KBM-7 (cell line): ENCODE results near the gene TSPEAR.

Experiments
- DNase-seq: peaks from one replicate; pipeline ENCODE4 v3.0.0-alpha.2; 2015
- in situ Hi-C: fragments of 300-500 bp; cut with MboI; formaldehyde crosslinking; loops from 2 replicates; pipeline ENCODE4 v1.14.3; 2020; ENCODE audit warnings: low sequenced_read_pairs, low pct_unique_long_range_greater_than_20kb, mixed read lengths

TSPEAR gene

DNA sequence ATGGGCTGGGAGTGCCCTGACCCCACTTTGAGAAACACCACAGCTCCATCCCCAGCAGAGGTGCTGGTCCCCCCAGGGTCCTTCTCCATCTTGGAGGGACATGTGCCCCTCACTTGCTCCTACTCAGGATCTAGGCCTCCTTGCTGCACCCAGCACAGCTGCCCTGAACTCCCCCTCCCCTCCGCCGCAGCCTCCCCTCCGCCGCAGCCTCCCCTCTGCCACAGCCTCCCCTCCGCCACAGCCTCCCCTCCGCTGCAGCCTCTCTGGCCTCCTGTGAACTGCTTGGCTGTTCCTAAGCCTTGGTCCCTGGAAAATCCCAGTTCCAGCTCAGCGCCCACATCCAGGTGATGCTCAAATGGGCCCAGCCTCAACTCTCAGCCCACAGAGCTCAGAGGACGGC lies 15.9 kb upstream of the TSPEAR start:
- in situ Hi-C loops = loop anchor here (25.0 kb wide), 1 partner anchor 190 kb away; the partner anchor contains the start of gene KRTAP10-1
- DNase-seq = no peak

DNA sequence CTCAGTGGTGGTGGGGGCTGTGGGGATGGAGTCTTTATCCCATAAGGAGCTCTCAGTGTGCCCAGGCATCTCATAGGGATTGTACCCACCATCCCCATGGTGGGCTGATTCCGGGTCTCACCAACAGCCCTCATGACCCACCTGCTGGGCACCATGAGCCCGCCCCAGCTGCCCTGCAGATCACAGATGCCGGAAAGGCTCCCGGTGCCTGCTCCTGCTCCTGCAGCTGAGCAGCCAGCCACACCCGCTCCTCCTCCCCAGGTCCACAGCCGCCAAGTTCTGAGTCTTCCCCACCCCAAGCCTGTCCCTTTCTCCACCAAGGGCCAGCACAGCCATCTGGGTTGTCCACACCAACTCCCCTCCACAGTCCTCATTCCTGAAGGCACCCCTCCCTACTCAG lies 15.5 kb upstream of the TSPEAR start:
- in situ Hi-C loops = loop anchor here (25.0 kb wide), 1 partner anchor 190 kb away; the partner anchor contains the start of gene KRTAP10-1
- DNase-seq = no peak

DNA sequence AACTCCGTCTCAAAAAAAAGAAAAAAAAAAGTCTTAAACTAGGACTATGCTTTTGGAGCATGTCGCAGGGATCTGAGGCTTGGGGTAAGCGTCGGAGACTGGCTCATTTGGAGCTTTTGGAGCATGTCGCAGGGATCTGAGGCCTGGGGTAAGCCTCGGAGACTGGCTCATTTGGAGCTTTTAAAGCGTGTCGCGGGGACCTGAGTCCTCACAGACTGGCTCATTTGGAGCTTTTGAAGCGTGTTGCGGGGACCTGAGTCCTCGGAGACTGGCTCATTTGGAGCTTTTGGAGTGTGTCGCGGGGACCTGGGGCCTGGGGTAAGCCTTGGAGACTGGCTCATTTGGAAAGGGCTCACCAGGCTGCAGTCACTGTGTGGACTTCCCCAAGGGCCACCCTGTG lies 13.6 kb upstream of the TSPEAR start:
- in situ Hi-C loops = loop anchor here (25.0 kb wide), 1 partner anchor 188 kb away; the partner anchor contains the start of gene KRTAP10-1
- no peak for DNase-seq

DNA sequence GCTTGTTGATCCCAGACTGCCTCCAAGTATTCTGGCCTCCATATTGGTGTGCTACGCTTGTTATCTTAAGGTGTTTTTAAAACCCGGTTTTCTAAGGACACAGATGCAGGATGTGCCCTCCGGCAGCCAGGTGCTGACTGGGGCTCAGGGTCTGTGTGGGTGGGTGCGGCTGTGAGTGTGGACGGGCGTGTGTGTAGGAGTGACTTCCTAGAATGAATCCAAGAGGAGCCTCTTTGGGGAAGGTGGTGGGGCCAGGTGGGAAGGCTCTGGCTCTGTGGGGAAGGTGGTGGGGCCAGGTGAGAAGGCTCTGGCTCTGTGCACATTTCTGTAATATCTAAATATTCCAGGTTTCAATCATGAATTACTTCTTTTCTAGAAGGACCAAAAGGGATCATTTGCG lies 12.8 kb upstream of the TSPEAR start:
- DNase-seq = no peak
- in situ Hi-C loops = no loop called here

DNA sequence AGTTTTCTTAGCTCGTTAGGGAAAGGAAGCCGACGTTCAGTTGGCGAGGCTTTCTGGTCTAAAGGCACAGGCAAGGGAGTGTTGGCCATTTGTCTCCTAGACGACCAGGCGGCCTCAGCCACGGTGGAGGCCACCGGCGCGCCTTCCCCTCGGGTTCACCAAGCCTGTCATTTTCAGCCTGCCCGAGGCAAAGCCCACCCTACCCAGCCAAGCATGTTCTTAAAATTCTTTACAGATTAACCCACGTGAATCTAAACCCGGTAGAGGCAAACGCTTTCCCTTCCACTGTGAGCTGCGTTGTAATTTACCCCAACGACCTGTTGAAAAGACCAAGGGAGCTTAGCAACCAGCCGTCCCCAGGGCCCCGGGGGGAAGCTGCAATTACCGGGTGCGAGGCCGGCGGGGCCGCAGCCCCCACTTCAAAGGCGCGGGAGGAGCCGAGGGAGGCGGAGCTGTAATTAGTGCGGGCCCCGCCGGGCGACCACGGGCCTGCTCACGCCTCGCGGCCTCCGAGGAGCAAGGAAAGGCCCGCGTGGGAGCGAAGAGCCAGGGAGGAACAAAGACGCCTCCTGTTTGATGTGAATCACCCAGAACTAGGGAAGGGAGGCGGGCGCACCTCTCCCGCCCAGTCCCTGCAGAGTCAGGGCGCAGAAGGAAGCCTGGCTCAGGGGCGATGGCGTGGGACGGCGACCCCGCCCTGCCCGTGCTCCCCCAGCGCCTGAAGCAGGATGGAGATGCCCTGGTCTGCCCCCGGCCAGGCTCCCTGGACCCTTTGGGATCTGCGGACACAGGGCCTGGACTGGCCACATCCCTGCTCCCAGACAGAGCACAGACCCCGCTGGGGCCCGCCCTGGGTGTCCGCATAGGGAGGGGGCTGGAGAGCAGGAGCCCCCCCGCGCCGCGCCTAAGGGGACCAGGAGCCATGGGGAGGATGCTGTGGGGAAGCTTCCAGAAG lies 12.1 kb upstream of the TSPEAR start:
- DNase-seq = peak; percentile 15
- in situ Hi-C loops = no loop called here

DNA sequence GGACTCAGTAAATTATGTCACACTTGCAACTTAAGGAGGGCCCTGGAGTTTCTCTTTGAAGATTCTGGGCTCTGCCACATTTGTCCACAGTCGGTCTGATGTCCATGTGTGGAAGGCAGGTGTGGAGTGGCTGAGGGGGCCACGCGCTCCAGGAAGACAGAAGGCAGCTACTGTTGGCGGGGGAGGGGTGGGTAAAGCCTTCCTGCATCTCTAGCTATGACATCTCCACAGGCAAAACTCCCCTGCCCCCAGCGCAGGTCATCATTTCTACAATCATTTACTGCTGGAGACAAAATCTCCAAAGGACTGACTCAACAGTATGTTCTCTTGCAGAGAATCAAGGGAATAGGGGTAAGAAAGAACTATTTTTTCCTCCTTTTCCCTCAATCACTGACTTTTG lies 11.4 kb upstream of the TSPEAR start:
- no peak for DNase-seq
- in situ Hi-C loops = no loop called here

DNA sequence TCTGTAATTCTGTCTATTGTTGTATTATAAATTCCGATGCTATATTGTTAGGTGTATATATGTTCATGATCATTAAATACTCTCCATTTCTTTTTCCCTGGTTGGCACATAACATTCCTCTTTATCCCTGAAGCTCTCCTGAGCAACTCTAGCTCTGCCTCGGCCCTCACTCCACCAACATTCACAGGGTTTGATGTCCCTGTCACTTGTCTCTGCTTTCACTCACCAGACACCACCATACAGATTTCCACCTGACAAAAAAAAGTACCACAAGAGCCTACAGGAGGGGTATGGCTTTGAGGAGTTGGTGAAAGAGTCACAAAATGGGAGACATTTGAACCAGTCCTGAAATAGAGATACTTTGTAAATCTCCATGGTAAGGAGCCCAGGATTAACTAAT lies 8.8 kb upstream of the TSPEAR start:
- in situ Hi-C loops = no loop called here
- no peak for DNase-seq

DNA sequence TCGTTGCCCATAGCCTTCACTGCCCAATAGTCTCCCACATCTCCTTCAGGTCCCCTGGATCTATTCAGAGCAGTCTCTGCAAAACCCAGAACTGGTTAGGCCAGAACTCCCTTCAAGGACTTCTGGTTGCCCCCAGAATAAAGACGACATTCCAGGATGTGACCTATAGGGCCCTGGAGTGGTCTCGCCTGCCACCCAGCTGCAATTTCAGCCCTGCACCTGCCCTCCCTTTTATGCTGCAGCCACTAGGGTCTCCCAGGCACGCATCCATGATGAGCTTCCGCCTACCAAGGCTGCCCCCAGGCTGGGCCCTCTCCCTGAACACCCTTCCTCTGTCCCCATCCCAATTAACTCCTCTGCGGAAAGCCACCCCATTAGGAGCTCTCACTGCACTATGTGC lies 7.2 kb upstream of the TSPEAR start:
- DNase-seq = no peak
- in situ Hi-C loops = no loop called here

DNA sequence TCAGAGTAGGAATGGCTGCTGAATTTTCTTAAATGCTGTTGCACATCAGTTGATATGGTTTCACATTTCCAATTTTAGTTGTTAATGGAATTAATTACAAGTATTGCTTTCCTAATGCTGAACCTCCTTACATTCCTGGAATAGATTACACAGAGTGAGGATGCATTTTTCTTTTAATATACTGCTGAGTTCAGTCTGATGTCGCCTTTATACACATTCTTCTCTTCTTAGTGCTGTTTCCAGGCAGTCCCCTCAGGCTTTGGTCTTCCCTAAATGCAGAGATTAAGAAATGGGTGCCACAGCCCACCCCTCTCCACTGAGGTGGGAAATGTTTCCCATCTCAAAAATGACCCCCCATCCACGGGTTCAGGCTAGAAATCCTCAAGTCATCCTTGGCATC lies 6.7 kb upstream of the TSPEAR start:
- DNase-seq = no peak

DNA sequence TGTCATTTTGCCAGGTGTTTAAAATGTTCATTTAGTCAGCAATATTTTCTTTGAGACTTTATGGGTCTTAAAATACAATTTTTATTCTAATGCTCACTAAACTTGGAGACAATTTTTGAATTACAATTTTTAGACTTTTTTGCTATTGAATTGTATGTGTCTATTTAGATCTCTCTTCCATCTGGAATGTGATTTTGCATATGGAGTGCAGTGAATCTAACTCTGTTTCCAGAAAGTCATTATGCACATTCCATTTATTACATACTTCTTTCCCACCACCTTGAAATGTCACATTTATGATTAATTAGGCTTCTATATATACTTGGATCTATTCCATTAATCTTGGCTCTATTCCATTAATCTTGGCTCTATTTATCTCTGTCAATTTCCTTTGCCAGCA lies 5.6 kb upstream of the TSPEAR start:
- in situ Hi-C loops = no loop called here
- DNase-seq = no peak

More for the DNA sequence above, 6.7 kb upstream of the TSPEAR start:
- in situ Hi-C loops = no loop called here

DNA sequence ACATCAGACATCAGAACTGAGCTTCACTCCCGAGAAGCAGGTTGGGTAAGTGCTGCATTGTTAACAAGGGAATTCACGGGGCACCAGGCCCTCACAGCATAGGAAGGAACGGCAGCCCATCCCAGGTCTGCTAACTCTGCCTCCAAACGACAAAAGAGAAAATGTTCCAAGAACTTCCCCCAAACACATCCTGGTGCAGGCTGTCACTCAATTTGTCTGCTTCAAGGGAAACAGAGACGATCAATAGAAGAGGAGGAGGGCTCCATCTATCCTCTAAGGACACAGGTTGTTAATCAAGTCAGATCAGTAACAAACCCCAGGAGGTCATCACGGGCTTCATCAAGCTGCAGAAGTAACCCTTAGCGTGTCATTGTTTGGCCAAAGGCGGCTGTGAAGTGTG lies 3.5 kb upstream of the TSPEAR start:
- DNase-seq = no peak
- in situ Hi-C loops = no loop called here

DNA sequence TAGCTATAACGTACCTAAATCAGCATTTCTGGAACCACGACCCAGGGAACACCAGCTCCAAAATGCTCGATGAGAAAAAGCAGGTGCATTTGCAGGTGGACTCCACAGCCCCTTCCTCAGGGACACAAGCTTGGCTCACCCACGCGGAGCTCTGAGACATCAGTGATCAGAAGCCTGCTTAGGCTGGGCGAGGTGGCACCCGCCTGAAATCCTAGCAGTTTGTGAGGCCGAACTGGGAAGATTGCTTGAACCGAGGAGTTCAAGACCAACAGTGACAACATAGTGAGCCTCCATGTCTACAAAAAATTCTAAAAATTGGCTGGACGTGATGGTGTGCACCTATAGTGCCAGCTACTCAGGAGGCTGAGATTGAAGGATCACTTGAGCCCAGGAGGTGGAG lies 2.5 kb upstream of the TSPEAR start:
- DNase-seq = no peak
- in situ Hi-C loops = no loop called here

DNA sequence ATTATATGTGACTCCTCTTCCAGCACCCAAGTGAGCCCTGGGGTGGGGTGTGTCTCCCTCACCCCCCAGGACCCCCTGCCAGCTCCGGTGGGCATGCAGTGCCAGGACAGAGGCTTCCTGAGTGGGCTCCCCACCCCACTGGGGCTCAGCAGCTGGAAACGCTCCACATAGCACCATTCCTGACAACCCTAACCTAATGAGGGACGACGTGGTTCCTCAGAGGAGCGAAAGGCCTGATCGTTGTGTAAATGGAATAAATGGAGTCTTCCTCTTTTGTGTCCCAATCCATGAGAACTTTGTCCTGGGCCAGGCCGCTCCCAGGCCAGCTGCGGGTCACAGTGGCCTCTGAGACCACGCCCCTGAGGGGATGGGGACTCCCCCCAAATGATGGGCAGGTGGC lies 1.8 kb upstream of the TSPEAR start:
- in situ Hi-C loops = no loop called here
- DNase-seq = no peak

DNA sequence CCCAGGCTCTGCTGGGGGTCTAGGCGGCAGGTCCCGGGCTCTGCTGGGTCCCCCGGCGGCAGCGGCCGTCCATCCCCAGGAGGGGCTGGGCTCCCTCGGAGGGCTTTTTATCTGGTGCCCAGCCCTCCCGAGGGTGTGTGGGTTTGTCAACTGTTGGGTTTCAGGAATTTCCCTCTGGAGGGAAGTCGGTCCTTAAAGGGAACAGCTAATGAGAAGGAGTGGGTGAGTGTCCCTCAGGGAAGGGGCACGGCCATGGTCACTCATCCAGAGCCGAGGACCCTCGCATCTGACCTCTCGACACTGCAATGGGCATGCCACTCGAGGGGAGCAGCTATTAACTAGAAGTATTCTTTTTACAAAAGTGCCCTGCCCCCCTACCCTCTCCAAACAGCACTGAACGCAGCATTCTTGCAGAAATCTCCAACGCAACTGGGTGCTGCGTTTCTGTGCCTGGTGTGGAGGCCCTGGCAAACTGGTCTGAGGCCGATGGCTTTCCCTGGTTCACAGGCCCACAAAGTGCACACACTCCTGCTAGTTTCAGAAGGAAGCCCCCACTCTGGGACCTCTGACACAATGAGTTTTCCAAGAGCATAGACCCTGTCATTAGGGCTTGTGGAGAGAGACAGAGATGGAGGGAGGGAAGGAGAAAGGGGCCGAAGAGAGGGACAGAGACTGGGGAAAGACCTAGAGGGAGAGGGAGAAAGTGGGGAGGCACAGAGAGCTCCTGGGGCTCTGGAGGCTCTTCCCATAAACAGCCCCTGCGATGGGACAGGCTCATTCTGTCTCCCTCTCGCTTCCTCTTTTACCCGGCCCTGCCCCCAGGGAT lies 1.0 kb upstream of the TSPEAR start:
- in situ Hi-C loops = no loop called here
- no peak for DNase-seq

DNA sequence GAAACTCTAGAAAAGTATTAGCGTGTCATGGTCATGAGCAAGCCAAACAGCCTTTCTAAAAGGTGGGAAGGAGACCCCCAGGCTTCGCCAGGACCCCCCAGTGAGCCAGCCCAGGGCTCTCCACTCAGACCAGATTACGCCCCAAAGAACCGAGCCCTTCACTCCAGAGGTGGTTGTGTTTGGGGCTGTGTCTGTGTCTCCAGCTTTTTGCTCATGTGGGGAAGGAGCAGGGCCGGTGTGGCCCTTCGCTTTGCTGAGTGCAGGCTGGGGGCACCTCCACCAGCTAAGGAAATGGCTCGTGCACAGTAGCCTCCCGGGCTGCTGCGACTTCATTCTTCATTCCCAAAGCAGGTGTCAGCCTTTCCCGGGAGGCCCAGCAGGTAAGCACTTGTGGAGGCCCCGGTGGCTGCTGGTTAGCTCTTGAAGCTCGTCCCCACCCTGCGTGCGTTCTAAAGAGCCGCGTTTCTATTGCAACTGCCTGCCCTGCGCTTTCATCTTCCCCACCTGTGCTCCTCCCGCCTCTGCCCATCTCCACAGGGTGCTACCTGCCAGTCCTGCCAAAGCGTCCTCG lies 531 bp downstream of the TSPEAR start:
- DNase-seq = no peak
- in situ Hi-C loops = no loop called here

DNA sequence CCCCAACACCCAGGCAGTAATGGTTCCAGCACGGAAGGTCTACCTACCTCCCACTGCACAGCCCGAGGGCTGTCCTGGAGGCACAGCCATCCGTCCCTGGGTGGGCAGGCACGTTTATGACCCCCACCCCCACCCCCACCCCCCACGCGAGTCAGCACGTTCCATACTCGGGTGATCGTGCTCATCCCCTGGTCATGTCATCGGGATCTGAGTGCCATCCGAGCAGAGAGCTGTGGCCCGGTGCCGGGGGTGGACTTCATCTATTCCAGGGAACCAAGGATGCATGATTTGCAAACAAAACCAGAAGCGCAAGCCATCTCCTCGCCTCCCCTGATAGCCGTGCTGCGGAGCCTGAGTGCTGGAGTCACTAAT lies 1.1 kb downstream of the TSPEAR start:
- DNase-seq = no peak
- in situ Hi-C loops = no loop called here

DNA sequence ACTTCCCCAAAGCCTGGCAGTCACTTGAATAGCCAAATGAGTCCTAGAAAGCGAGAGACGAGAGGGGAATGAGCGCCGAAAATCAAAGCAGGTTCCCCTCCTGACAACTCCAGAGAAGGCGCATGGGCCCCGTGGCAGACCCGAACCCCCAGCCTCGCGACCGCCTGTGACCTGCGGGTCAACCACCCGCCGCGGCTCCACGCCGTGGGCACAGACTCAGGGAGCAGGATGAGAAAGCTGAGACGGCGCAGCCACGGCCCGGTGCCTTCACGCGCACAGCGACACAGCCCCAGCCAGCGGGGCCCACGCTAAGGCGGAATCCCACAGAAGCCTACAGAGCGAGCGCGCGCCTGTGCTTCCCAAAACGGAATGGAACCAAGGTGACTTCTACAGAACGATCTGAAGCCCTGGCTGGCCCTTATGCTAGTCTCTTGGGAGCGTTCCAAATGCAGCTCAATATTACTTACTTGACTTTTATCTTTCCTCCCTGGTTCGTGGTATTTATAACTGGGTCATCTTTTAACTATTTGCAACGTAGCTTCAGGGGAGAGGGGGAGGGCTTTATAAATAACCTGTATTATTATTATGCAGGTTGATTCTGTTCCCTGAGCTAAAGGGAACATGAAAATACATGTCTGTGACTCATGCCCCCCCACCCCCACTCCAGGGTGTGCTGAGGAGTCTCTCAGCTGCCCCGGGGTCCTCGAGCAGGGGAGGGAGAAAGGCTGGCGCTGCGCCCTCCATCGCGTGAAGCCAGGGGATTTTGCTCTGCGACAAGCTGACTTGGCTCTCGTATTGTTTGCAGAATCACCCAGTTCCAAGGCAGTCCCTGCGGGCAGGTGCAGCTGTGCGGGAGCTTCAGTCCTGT lies 1.7 kb downstream of the TSPEAR start:
- no peak for DNase-seq
- in situ Hi-C loops = no loop called here

DNA sequence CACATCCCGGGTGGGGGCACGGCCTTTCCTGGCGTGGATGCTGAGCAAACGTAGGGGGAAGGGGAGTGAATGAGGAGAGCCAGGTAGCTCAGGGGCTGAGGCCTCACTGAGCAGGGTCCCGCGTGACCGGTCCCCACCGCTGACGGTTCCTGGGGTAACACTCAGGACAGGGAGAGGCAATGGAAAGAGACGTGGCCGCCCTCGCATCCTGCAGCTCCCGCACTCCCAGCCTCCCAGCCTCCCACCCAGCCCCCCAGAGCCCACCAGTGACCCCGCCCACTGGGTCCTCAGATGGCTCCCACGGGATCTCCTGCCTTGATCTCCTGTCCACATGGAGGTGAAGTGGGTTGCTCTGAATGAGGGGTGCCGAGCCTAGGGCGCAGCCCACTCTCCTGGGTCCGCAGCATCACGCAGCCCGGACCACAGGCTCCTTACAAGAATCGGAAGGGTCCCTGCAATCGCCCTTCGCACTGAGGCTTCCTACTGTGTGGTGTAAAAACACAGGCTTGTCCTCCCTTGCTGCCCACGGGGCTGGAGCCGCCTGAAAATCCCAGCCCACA lies 2.4 kb downstream of the TSPEAR start:
- in situ Hi-C loops = no loop called here
- DNase-seq = peak; percentile 9
